ENCODE data around the gene HSFY2.
"Not testable (repeated sequence)": the region's sequence is repeated elsewhere in the genome, so short reads cannot be mapped to it uniquely, and the experiment has no call there.

- TF ChIP-seq MAX (IDR thresholded peaks at IDR 0.05; ENCODE audit: low read depth, low read length); CBX5 (IDR thresholded peaks at IDR 0.05; ENCODE audit: low read depth); RAD21 (IDR thresholded peaks at IDR 0.05; ENCODE audit: insufficient read depth, low read depth, low read length); CTCF (IDR thresholded peaks at IDR 0.05 in 2 of 3, conservative IDR thresholded peaks at IDR 0.05 in 1 of 3; ENCODE audit: control insufficient read depth in 2 of 3, extremely low read depth in 1 of 3, insufficient read depth in 1 of 3, low read depth in 3 of 3, low read length in 3 of 3); RB1 (IDR thresholded peaks at IDR 0.05; ENCODE audit: borderline replicate concordance); ZZZ3 (IDR thresholded peaks at IDR 0.05; ENCODE audit: control insufficient read depth, insufficient read length, low read depth); NFYB (IDR thresholded peaks at IDR 0.05; ENCODE audit: insufficient read depth, low read depth, low read length): not testable (repeated sequence)
Observed at GRCh38 chrY:18815751-18816150, 42.2 kb upstream of the HSFY2 start.
